SU-DHL-6 (cell line): ENCODE results near the gene GFOD1.

Source experiments
- H2AFZ ChIP-seq: fragments of 200-600 bp; sonication (generic); 2 replicates; pipeline ENCODE4 v1.6.1; 2014; ENCODE audit warnings: low read depth, mild to moderate bottlenecking, moderate library complexity, mixed read lengths, antibody characterized with exemption, low read length; ENCODE audit not compliant: severe bottlenecking
- H3F3A ChIP-seq: fragments of 200-600 bp; shearing (Covaris generic); 2 replicates; pipeline ENCODE4 v1.6.0; 2016; ENCODE audit warnings: antibody characterized with exemption, mild to moderate bottlenecking; ENCODE audit not compliant: insufficient read depth
- H3K27ac ChIP-seq: fragments of 200-600 bp; sonication (generic); 2 replicates; pipeline ENCODE4 v1.5.1; 2016; ENCODE audit warnings: low read depth, mild to moderate bottlenecking, low read length, moderate library complexity, mixed read lengths
- H3K27me3 ChIP-seq: fragments of 200-600 bp; sonication (generic), shearing (Covaris generic); 2 replicates; pipeline ENCODE4 v1.6.0; 2014; ENCODE audit warnings: mild to moderate bottlenecking, low read length
- H3K36me3 ChIP-seq: fragments of 200-600 bp; sonication (generic); 2 replicates; pipeline ENCODE4 v1.6.1; 2014; ENCODE audit warnings: mild to moderate bottlenecking, low read length, mixed read lengths
- H3K4me2 ChIP-seq: fragments of 300-600, 200-600 bp; shearing (Covaris generic), sonication (generic); 2 replicates; pipeline ENCODE4 v1.6.0; 2014; ENCODE audit warnings: low read length, low read depth, mild to moderate bottlenecking; ENCODE audit not compliant: poor library complexity, severe bottlenecking
- H3K4me3 ChIP-seq: fragments of 200-600 bp; sonication (generic); 2 replicates; pipeline ENCODE4 v1.5.1; 2014; ENCODE audit warnings: antibody characterized with exemption, low read length, mild to moderate bottlenecking, mixed read lengths; ENCODE audit not compliant: insufficient read depth, poor library complexity, severe bottlenecking
- H3K79me2 ChIP-seq: fragments of 200-600 bp; sonication (generic); 2 replicates; pipeline ENCODE4 v1.6.1; 2014; ENCODE audit warnings: mild to moderate bottlenecking, low read length, moderate library complexity; ENCODE audit not compliant: insufficient read depth
- H3K9ac ChIP-seq: fragments of 200-600 bp; sonication (generic); 2 replicates; pipeline ENCODE4 v1.7.0; 2014; ENCODE audit warnings: mild to moderate bottlenecking, low read length
- H3K9me2 ChIP-seq: fragments of 200-600 bp; sonication (generic); replicated peaks from 2 replicates; pipeline ENCODE4 v1.6.1; 2014; ENCODE audit warnings: low read length; ENCODE audit not compliant: insufficient read depth
- H3K9me3 ChIP-seq: fragments of 200-600 bp; sonication (generic); 2 replicates; pipeline ENCODE4 v1.6.1; 2014; ENCODE audit warnings: low read length, mixed read lengths; ENCODE audit not compliant: insufficient read depth
- H4K20me1 ChIP-seq: fragments of 200-600 bp; sonication (generic); 2 replicates; pipeline ENCODE4 v1.6.1; 2014; ENCODE audit warnings: low read depth, mild to moderate bottlenecking, antibody characterized with exemption, low read length, moderate library complexity, mixed read lengths
- CTCF ChIP-seq: fragments of 200-600 bp; sonication (generic); IDR thresholded peaks from one replicate; pipeline ENCODE4 v1.5.1; 2017; ENCODE audit warnings: antibody characterized with exemption, mild to moderate bottlenecking, low read length, moderate library complexity; ENCODE audit not compliant: insufficient read depth, poor library complexity, severe bottlenecking
- EZH2phosphoT487 ChIP-seq: fragments of 200-600 bp; sonication (generic), shearing (Covaris generic); conservative IDR thresholded peaks from 2 replicates; pipeline ENCODE4 v1.6.1; 2018; ENCODE audit warnings: mild to moderate bottlenecking, antibody characterized with exemption, low read length, moderate library complexity, mixed read lengths

The GFOD1 gene

GRCh38 chr6:13467216-13467600, 20.2 kb downstream of the GFOD1 start:
- Histone ChIP-seq H3K27me3 (no peaks in the 10 kb centered on the region), H3K9ac (no peak overlapping the region), H3K4me3 (no peak overlapping the region), H3K79me2 (no peaks in the 10 kb centered on the region), H3K36me3 (no peaks in the 10 kb centered on the region), H2AFZ (no peak overlapping the region), H3K4me2 (no peak overlapping the region), H3K9me2 (no peaks in the 10 kb centered on the region), H3K9me3 (no peaks in the 10 kb centered on the region), H4K20me1 (no peaks in the 10 kb centered on the region), H3K27ac (no peak overlapping the region), H3F3A (no peaks in the 10 kb centered on the region)
- TF ChIP-seq CTCF (no peak), EZH2phosphoT487 (no peak)

GRCh38 chr6:13466304-13467215, 20.8 kb downstream of the GFOD1 start:
- no peak overlapping the region for H3K4me2 ChIP-seq
- no peaks in the 10 kb centered on the region for H3K9me2 ChIP-seq
- H3K27ac ChIP-seq: no peak overlapping the region
- H3K79me2 ChIP-seq: no peaks in the 10 kb centered on the region
- H4K20me1 ChIP-seq: no peaks in the 10 kb centered on the region
- TF ChIP-seq EZH2phosphoT487: no peak
- no peak for TF ChIP-seq CTCF
- H3K9me3 ChIP-seq: no peaks in the 10 kb centered on the region
- H3K27me3 ChIP-seq: no peaks in the 10 kb centered on the region
- H3F3A ChIP-seq: no peaks in the 10 kb centered on the region
- H3K4me3 ChIP-seq: no peak overlapping the region
- no peak overlapping the region for H2AFZ ChIP-seq
- no peaks in the 10 kb centered on the region for H3K36me3 ChIP-seq
- no peak overlapping the region for H3K9ac ChIP-seq

- Histone ChIP-seq H3K4me2 (no peak overlapping the region), H4K20me1 (no peaks in the 10 kb centered on the region), H3K9ac (no peak overlapping the region), H3K36me3 (no peaks in the 10 kb centered on the region), H3K27me3 (no peaks in the 10 kb centered on the region), H3K79me2 (no peaks in the 10 kb centered on the region), H2AFZ (no peak overlapping the region), H3K9me2 (no peaks in the 10 kb centered on the region), H3K9me3 (no peaks in the 10 kb centered on the region), H3K27ac (no peak overlapping the region), H3K4me3 (no peak overlapping the region), H3F3A (no peaks in the 10 kb centered on the region)
- TF ChIP-seq EZH2phosphoT487 (no peak), CTCF (no peak)
Measured at GRCh38 chr6:13465734-13466133, 21.7 kb downstream of the GFOD1 start.
